Cardiac muscle cell (in vitro differentiated cells and primary cell): ENCODE measurements around the gene SPRED3. TPM values are rescaled to one million over a fixed set of nuclear protein-coding genes. Genes with fewer than 3 reads are reported as not detected.

ENCODE experiments used
- DNase-seq, 2 donors: peaks; one replicate each; pipeline versions ENCODE4 v3.0.0 to v3.0.0-alpha.2; 2010 to 2017; ENCODE audit warnings: low read depth in 1 of 2, low spot score in 1 of 2
- H3K27ac ChIP-seq: fragments of 200-600 bp; sonication (generic); 2 replicates; pipeline ENCODE4 v1.5.1; 2016
- H3K27me3 ChIP-seq: fragments of 200-600 bp; sonication (generic); 2 replicates; pipeline ENCODE4 v1.6.0; 2016; ENCODE audit warnings: control low read depth
- H3K36me3 ChIP-seq: fragments of 200-600 bp; sonication (generic); 2 replicates; pipeline ENCODE4 v1.5.1; 2016; ENCODE audit warnings: control low read depth
- H3K4me1 ChIP-seq: fragments of 200-600 bp; sonication (generic); 2 replicates; pipeline ENCODE4 v1.8.1; 2017; ENCODE audit warnings: low read depth, mild to moderate bottlenecking, mixed run types
- H3K4me3 ChIP-seq: fragments of 200-600 bp; sonication (generic); 2 replicates; pipeline ENCODE4 v1.5.1; 2016; ENCODE audit warnings: mild to moderate bottlenecking
- H3K9me3 ChIP-seq: fragments of 200-600 bp; sonication (generic); 2 replicates; pipeline ENCODE4 v1.5.1; 2017; ENCODE audit warnings: low read depth, mild to moderate bottlenecking, control low read depth
- CTCF ChIP-seq: IDR thresholded peaks from 2 replicates; pipeline ENCODE4 v1.5.1; 2012; ENCODE audit warnings: low read depth, mild to moderate bottlenecking, low read length
- polyA plus RNA-seq: library from polyadenylated mRNA; unstranded; fragments of >200 nt; fragmentation: Nextera tagmentation; extraction: Ambion mirVana; gene quantifications from 2 replicates; pipeline ENCODE4 v1.2.1, GENCODE V29; 2016
- total RNA-seq: library from RNA; depleted of rRNA; stranded (reverse); fragments of >200 nt; gene quantifications from 2 replicates; pipeline ENCODE4 v1.2.3, GENCODE V29; 2016

The SPRED3 gene
- total and polyA plus RNA-seq, 2 experiments from 2014 or later = 1.3 to 2.6 TPM

GRCh38 chr19:38367041-38367440, 21.5 kb upstream of the SPRED3 start:
- Histone ChIP-seq H3K4me3 (no peak overlapping the region), H3K4me1 (no peaks in the 10 kb centered on the region), H3K27me3 (peaks cover 8% of the 10 kb centered on the region), H3K9me3 (no peaks in the 10 kb centered on the region), H3K27ac (no peak overlapping the region), H3K36me3 (no peaks in the 10 kb centered on the region)
- no peak for DNase-seq
- no peak for TF ChIP-seq CTCF

GRCh38 chr19:38369584-38369983, 18.9 kb upstream of the SPRED3 start:
- no peak overlapping the region for H3K4me3 ChIP-seq
- H3K27me3 ChIP-seq = peaks cover 10% of the 10 kb centered on the region
- no peak for TF ChIP-seq CTCF
- H3K9me3 ChIP-seq = no peaks in the 10 kb centered on the region
- no peaks in the 10 kb centered on the region for H3K4me1 ChIP-seq
- DNase-seq = no peak
- no peak overlapping the region for H3K27ac ChIP-seq
- no peaks in the 10 kb centered on the region for H3K36me3 ChIP-seq

- H3K27me3 ChIP-seq = peaks cover 10% of the 10 kb centered on the region
- H3K4me3 ChIP-seq = no peak overlapping the region
- no peak overlapping the region for H3K27ac ChIP-seq
- no peak for DNase-seq
- TF ChIP-seq CTCF = no peak
- H3K36me3 ChIP-seq = no peaks in the 10 kb centered on the region
- no peaks in the 10 kb centered on the region for H3K4me1 ChIP-seq
- H3K9me3 ChIP-seq = no peaks in the 10 kb centered on the region
Measured at GRCh38 chr19:38370299-38370698, 18.2 kb upstream of the SPRED3 start.

- Histone ChIP-seq H3K27me3 (peaks cover 10% of the 10 kb centered on the region), H3K9me3 (no peaks in the 10 kb centered on the region), H3K36me3 (no peaks in the 10 kb centered on the region), H3K4me1 (no peaks in the 10 kb centered on the region), H3K27ac (no peak overlapping the region), H3K4me3 (no peak overlapping the region)
- DNase-seq = no peak
- TF ChIP-seq CTCF = no peak
Measured at GRCh38 chr19:38371081-38371480, 17.4 kb upstream of the SPRED3 start.

GRCh38 chr19:38373907-38374331, 14.6 kb upstream of the SPRED3 start:
- H3K27ac ChIP-seq = peak overlapping the region; percentile 69

More at GRCh38 chr19:38373907-38374331, 14.6 kb upstream of the SPRED3 start:
- H3K27me3 ChIP-seq = peaks cover 10% of the 10 kb centered on the region
- H3K9me3 ChIP-seq = no peaks in the 10 kb centered on the region
- DNase-seq = no peak
- peak overlapping the region; percentile 26 for H3K4me3 ChIP-seq
- H3K36me3 ChIP-seq = no peaks in the 10 kb centered on the region
- TF ChIP-seq CTCF = no peak
- H3K4me1 ChIP-seq = no peaks in the 10 kb centered on the region
